OCI-LY1 (cell line): Measurements from ENCODE around the gene ZSWIM4.

Experiments used
- H2AFZ ChIP-seq: fragments of 200-600 bp; sonication (generic), shearing (Covaris generic); 2 replicates; pipeline ENCODE4 v1.6.0; 2014; ENCODE audit warnings: antibody characterized with exemption, mild to moderate bottlenecking, low read length
- H3F3A ChIP-seq: fragments of 200-600 bp; sonication (generic), shearing (Covaris generic); 2 replicates; pipeline ENCODE4 v1.6.0; 2014; ENCODE audit warnings: mild to moderate bottlenecking, antibody characterized with exemption, low read length, moderate library complexity; ENCODE audit not compliant: insufficient read depth
- H3K27ac ChIP-seq: fragments of 200-600 bp; sonication (generic); 2 replicates; pipeline ENCODE4 v1.5.1; 2014; ENCODE audit warnings: low read length, mixed run types, mild to moderate bottlenecking, low read depth; ENCODE audit not compliant: poor library complexity, severe bottlenecking
- H3K27me3 ChIP-seq: fragments of 200-600 bp; sonication (generic); 2 replicates; pipeline ENCODE4 v1.6.0; 2014; ENCODE audit warnings: antibody characterized with exemption, mild to moderate bottlenecking, low read length, moderate library complexity; ENCODE audit not compliant: insufficient read depth
- H3K36me3 ChIP-seq: fragments of 200-600 bp; sonication (generic); 2 replicates; pipeline ENCODE4 v1.6.1; 2014; ENCODE audit warnings: mild to moderate bottlenecking, antibody characterized with exemption, low read length, moderate library complexity, mixed read lengths; ENCODE audit not compliant: insufficient read depth
- H3K4me1 ChIP-seq: fragments of 200-600 bp; sonication (generic); 2 replicates; pipeline ENCODE4 v1.5.1; 2014; ENCODE audit warnings: mild to moderate bottlenecking, low read length, moderate library complexity; ENCODE audit not compliant: insufficient read depth, severe bottlenecking
- H3K4me2 ChIP-seq: fragments of 200-600 bp; sonication (generic), shearing (Covaris generic); 2 replicates; pipeline ENCODE4 v1.6.1; 2014; ENCODE audit warnings: low read length
- H3K4me3 ChIP-seq: fragments of 200-600 bp; sonication (generic); 2 replicates; pipeline ENCODE4 v1.5.1; 2014; ENCODE audit warnings: low read length, low read depth, mild to moderate bottlenecking, mixed read lengths; ENCODE audit not compliant: poor library complexity, severe bottlenecking
- H3K79me2 ChIP-seq: fragments of 200-600 bp; shearing (Covaris generic); 2 replicates; pipeline ENCODE4 v1.6.1; 2016; ENCODE audit warnings: mixed run types, low read length, mixed read lengths; ENCODE audit not compliant: insufficient read depth
- H3K9ac ChIP-seq: fragments of 200-600 bp; sonication (generic), shearing (Covaris generic); 2 replicates; pipeline ENCODE4 v1.6.1; 2014; ENCODE audit warnings: mild to moderate bottlenecking, low read length, mixed read lengths
- H3K9me2 ChIP-seq: fragments of 200-600 bp; sonication (generic), shearing (Covaris generic); 2 replicates; pipeline ENCODE4 v1.6.1; 2014; ENCODE audit warnings: low read depth, mild to moderate bottlenecking, low read length, mixed read lengths
- H3K9me3 ChIP-seq: fragments of 200-600 bp; shearing (Covaris generic); 2 replicates; pipeline ENCODE4 v1.6.1; 2014; ENCODE audit warnings: low read length, mixed read lengths
- H4K20me1 ChIP-seq: fragments of 200-600 bp; sonication (generic), shearing (Covaris generic); 2 replicates; pipeline ENCODE4 v1.6.0; 2016; ENCODE audit warnings: mild to moderate bottlenecking, low read length; ENCODE audit not compliant: insufficient read depth
- EZH2 ChIP-seq: fragments of 200-600 bp; sonication (generic), shearing (Covaris generic); IDR thresholded peaks from 2 replicates; pipeline ENCODE4 v1.8.0; 2017; ENCODE audit warnings: borderline replicate concordance, mixed run types, mild to moderate bottlenecking, antibody characterized with exemption, low read length, moderate library complexity, mixed read lengths
- TF ChIP-seq, protein P1 (sequence below): fragments of 200-600 bp; sonication (generic), shearing (Covaris generic); IDR thresholded peaks from 2 replicates; pipeline ENCODE4 v1.5.1; 2017; ENCODE audit warnings: mild to moderate bottlenecking, antibody characterized with exemption, low read length, moderate library complexity, mixed read lengths

ZSWIM4 gene

GRCh38 chr19:13821292-13821691 lies 26.0 kb downstream of the ZSWIM4 start:
- Histone ChIP-seq H3K27me3 (peaks cover 6% of the 10 kb centered on the region; the same call in 1 of the 2 replicates), H3K4me3 (no peak overlapping the region), H3K9me2 (no peaks in the 10 kb centered on the region), H3K36me3 (no peaks in the 10 kb centered on the region), H4K20me1 (no peaks in the 10 kb centered on the region), H3K4me1 (peaks cover 9% of the 10 kb centered on the region), H3K79me2 (no peaks in the 10 kb centered on the region), H3K27ac (no peak overlapping the region), H3K9me3 (no peaks in the 10 kb centered on the region), H3F3A (no peaks in the 10 kb centered on the region), H3K4me2 (no peak overlapping the region), H2AFZ (no peak overlapping the region), H3K9ac (no peak overlapping the region)
- TF ChIP-seq, protein P1, sequence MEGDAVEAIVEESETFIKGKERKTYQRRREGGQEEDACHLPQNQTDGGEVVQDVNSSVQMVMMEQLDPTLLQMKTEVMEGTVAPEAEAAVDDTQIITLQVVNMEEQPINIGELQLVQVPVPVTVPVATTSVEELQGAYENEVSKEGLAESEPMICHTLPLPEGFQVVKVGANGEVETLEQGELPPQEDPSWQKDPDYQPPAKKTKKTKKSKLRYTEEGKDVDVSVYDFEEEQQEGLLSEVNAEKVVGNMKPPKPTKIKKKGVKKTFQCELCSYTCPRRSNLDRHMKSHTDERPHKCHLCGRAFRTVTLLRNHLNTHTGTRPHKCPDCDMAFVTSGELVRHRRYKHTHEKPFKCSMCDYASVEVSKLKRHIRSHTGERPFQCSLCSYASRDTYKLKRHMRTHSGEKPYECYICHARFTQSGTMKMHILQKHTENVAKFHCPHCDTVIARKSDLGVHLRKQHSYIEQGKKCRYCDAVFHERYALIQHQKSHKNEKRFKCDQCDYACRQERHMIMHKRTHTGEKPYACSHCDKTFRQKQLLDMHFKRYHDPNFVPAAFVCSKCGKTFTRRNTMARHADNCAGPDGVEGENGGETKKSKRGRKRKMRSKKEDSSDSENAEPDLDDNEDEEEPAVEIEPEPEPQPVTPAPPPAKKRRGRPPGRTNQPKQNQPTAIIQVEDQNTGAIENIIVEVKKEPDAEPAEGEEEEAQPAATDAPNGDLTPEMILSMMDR: no peak
- no peak for TF ChIP-seq EZH2

DNA sequence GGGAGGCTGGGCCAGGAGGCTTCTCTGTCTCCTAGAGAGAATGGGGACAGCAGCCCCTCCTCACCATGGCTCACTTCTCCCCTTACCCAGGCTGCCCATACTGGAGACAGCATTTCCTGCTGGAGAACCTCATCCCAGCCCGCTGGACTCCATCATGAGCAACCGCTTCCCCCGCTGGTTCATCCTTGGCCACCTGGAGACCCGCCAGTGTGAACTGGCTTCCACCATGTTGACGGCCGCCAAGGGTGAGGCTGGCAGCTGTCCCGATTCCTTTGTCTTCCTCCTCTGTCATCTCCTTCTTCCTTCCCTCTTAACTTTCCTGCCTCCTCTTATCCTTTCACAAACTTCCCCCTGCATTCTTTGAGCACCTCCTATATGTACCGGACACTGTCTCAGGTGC lies 28.0 kb downstream of the ZSWIM4 start:
- Histone ChIP-seq H3K27me3 (peaks cover 6% of the 10 kb centered on the region; the same call in 1 of the 2 replicates), H3F3A (no peaks in the 10 kb centered on the region), H4K20me1 (no peaks in the 10 kb centered on the region), H3K9me3 (no peaks in the 10 kb centered on the region), H3K4me3 (no peak overlapping the region), H3K9ac (no peak overlapping the region), H3K4me1 (peaks cover 9% of the 10 kb centered on the region), H3K79me2 (no peaks in the 10 kb centered on the region), H3K4me2 (no peak overlapping the region), H3K27ac (no peak overlapping the region), H3K9me2 (no peaks in the 10 kb centered on the region), H2AFZ (no peak overlapping the region), H3K36me3 (no peaks in the 10 kb centered on the region)
- no peak for TF ChIP-seq EZH2
- TF ChIP-seq, protein P1: no peak

DNA sequence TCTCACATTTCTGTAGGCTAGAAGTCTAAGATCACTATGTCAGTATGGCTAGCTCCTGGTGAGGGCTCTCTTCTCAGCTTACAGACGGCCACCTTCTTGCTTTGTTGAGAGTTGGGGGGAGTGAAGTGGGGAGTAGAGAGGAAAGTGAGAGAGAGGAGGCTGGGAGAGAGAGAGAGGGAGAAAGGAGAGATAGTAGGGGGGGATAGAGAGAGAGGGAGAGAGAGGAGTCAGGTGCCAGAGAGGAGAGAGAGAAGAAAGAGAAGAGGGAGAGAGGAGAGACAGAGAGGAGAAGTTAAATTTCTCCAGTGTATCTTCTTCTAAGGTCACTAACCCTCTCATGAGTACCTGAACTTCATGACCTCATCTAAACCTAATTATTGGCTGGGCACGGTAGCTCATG lies 28.7 kb downstream of the ZSWIM4 start:
- H3K4me2 ChIP-seq: no peak overlapping the region
- no peaks in the 10 kb centered on the region for H3K9me2 ChIP-seq
- H2AFZ ChIP-seq: no peak overlapping the region
- H3K9me3 ChIP-seq: no peaks in the 10 kb centered on the region
- no peaks in the 10 kb centered on the region for H3F3A ChIP-seq
- H3K27me3 ChIP-seq: peaks cover 6% of the 10 kb centered on the region; the same call in 1 of the 2 replicates
- H3K36me3 ChIP-seq: no peaks in the 10 kb centered on the region
- TF ChIP-seq, protein P1: no peak
- no peak for TF ChIP-seq EZH2
- H3K4me3 ChIP-seq: no peak overlapping the region
- H3K79me2 ChIP-seq: no peaks in the 10 kb centered on the region
- peaks cover 9% of the 10 kb centered on the region for H3K4me1 ChIP-seq
- no peak overlapping the region for H3K27ac ChIP-seq
- no peak overlapping the region for H3K9ac ChIP-seq
- H4K20me1 ChIP-seq: no peaks in the 10 kb centered on the region
